GM18520 (cell line): ENCODE results near the gene SMIM41.
"Not testable (repeated sequence)": the region's sequence is repeated elsewhere in the genome, so short reads cannot be mapped to it uniquely, and the experiment has no call there.

ENCODE experiments used
- ATAC-seq: cut with Tn5 transposase; IDR thresholded peaks from one replicate; pipeline ENCODE4 v1.9.1; 2021; ENCODE audit not compliant: unreplicated experiment

The SMIM41 gene

DNA sequence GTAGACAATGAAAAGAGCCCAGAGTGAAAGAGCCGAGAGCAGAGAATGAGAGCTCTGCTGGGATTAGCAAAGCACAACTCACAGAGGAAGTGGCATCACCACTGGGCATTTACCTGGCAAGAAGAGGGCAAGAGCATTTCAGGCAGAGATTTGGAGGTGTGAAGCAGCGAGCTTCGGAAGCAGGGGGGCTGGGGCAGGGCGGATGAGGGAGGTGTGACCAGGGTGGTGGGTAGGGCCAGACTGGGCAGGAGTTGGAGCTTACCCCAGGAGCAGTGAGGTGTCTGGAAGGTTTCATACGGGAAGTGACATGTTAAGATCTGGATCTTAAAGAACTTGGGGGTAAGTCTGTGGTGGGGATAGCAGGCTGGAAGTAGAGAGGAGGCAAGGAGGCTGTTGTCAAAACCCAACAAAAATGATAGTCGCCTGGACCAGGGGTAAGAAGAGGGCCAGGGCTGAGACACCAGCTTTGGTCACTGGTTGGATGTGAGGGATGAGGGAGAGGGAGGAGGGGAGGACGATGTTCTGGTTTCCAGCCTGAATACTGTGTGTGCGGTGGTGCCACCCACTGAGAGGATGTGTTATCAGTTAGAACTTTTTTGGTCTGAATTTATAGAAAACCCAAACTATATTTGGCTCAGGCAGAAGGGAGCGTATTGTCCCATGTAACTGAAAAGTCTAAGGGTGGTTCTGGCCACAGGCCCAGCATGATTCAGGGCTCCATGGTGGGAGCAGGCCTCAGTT, 5.2 kb downstream of the SMIM41 start:
- no peak for ATAC-seq

DNA sequence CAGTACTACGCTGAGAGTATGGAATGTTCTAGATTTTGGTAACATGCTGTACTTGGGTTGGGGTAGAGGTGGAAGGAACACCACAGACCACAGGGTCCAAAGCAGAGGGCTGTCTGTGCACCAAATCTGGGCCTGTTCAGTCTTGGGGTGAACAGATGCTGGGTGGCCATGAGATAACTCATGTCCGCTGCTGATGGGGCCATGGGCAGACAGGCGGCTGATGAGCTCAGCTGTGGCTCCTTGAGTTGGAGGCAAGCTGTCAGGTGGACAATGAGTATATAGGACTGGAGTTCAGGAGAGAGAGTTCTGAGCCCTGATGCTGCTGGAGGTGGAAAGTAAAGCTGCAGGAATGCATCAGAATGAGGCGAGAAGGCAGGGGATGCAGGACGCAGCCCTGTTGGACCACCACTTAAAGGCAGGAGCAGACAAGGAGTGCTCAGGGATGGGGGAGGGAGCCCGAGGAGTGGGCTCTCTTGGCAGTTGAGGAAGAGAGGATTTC, 6.2 kb downstream of the SMIM41 start:
- no peak for ATAC-seq

DNA sequence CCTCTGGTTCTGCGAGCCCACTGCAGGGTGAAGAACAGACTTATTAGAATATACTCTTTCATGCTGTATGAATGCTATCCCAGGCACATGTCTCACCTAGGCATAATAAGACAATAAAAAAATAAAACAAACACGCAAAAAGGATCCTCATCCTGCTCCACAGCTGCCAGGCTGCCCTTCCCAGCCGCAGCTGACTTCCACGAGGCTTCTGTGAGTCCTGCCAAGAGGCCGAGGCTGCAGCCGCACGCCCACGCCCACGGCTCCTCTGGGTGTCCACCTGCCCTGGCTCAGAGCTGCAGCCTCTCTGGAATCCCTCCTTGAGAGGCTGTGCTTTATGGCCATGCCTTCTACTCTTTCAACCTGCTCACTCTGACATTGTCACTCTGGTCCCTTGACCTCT, 6.9 kb downstream of the SMIM41 start:
- no peak for ATAC-seq

DNA sequence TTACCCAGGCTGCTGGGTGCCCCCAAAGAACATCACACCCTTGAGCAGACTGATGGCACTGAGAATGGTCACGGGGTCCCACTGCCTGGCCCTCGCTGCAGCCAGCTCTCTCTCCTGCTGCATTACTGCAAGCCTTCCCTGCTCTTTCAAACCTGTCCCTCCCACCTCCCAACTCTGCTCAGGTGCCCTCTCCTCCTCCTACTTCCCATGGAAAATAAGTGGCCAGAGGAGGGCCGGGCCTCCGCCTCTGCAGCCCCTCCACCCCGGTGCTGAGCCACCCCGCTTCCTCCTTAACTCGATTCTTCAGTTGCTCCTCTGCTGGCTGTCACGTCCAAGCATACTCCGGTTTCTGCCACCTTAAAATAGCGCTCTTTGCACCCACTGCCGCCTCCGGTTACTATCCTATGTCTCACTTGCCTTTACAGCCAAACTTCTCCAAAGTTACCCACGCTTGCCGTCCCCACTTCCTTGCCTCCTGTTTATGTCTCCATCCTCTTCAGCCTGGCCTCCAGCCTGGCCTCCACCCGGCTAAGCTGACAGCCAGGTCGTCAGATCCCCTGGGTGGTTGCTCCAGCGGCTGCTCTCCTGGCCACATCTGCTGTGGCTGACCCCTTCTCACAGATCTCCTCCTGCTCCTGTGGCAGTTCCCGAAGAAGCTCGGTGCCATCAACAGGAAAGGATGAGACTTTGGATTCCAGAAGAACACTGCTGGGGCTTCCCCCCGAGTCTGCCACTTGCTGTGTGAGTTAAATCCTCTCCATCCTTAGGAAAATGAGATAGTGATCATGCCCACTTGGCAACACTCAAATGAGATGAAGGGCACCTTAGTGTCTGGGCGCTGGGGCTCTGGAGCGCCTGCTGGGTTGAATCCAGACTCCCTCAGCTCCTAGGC, 7.7 kb downstream of the SMIM41 start:
- no peak for ATAC-seq

DNA sequence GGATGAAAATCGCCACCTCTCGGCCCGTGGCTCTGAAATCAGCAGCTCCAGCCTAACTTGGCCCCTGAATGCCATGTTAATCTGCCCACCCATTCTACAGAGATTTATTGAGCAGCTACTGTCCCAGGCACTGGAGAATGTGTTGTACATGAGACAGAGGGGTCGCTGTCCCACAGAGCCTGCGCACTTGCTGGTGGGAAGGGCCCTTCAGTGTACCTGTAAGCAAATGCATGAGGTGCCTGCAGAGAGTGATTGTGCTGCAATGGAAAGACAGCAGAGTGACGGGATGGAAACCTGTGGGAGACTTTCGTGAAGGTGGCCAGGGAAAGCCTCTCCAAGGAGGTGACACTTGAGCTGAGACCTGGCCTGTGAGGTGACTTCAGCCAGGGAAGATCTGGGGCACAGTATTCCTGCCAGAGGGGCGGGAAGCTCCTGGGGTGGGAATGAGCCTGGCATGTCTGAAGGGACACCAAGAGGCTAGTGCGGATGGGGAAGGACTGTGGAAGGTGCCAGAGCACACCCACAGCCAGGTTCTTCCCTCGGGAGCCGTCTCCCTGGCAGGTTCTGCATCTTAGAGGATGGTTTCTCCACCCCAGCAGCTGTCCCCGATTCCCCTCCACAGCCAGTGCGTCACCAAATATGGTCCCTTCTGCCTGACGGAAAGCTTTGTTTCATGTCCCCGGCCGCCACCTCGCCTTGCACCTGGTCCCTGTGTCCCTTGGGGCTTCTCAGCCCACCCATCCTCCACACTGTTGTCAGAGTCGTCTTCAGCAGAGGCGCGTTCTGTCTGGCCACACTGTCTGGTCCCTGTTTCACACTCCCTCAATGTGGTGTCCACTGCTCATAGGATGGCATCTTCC, 8.7 kb downstream of the SMIM41 start:
- no peak for ATAC-seq

DNA sequence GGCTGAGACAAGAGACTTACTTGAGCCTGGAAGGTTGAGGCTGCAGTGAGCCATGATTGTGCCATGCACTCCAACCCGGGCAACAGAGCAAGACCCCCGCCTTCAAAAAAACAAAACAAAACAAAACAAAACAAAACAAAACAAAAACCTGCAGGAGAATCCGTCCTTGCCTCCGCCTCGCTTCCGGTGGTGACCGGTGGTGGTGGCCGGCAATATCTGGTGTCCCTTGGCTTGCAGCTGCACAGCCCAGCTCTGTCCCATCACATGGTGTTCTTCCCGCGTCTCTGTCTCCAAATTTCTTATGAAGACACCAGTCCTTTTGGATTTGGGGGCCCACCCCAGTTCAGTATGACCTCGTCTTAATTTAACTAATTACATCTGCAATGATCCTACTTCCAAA, 10.0 kb downstream of the SMIM41 start:
- no peak for ATAC-seq

DNA sequence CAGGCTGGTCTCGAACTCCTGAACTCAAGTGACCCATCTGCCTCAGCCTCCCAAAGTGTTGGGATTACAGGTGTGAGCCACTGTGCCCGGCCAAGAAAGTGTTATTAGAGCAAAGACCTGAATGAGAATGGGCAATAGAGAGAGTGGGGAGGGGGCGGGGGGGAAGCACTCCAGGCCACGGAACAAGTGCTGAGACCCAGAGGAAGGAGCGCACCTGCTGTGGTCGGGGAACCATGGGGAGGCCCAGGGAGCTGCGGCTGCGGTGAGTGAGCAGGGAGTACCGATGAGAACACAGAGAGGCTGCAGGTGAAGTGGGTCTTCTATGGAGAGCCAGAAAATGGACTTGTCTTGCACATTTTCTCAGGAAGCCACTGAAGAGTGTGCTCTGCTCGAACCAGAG, 10.8 kb downstream of the SMIM41 start:
- ATAC-seq = no peak

DNA sequence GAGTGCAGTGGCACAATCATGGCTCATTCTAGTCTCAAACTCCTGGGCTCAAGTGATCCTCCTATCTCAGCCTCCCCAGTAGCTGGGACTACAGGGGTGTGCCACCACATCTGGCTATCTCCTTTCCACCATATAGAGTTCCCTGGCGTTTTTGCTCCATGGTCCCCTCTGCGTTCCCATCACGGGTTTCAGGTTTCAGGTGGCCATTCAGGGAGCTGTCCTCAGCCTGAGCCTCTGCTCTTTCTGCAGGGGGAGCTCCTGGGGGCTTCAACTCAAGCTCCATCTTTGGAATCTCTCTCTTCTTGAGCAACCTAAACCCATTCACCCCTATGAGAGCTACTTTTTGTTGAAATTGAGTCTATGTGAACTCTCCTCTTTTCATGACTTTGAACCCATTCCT, 11.6 kb downstream of the SMIM41 start:
- ATAC-seq = no peak

DNA sequence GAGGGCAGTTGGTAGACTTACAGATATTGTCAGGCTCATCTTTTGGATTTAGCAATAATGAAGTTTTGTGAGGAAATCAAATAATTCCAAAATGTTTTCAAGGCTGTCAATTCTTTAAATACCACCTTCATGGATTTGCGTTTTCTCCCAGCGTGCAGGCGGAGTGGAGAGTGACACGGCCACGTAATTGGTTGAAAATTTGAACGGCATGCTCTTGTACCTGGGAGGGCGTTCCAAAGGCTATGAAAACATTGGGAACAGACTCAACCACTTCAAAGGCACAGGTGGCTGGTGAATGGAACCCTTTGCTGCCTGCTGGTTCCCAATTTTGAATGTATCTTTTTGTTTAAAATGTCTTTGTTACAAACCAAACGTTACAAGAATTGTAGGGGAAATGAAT, 12.4 kb downstream of the SMIM41 start:
- no peak for ATAC-seq

DNA sequence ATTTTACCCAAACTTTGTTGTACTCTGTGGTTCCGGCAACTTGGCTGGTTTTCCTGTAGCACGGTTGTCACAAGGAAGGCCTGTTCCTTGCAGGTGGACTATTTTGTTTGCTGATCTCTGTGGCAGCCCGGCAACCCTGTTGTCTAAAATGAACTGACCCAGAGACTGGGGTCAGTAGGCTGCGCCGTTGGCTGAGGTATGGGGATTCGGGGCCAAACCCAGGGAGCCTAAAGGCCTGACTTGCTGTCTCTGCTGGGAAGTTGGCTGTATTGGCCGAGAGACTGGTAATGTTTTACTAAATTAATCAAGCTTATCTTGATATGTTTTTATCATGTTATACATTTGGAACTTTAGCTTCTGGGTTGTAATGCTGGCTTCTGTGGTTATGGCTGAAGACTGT, 13.8 kb downstream of the SMIM41 start:
- ATAC-seq = no peak

DNA sequence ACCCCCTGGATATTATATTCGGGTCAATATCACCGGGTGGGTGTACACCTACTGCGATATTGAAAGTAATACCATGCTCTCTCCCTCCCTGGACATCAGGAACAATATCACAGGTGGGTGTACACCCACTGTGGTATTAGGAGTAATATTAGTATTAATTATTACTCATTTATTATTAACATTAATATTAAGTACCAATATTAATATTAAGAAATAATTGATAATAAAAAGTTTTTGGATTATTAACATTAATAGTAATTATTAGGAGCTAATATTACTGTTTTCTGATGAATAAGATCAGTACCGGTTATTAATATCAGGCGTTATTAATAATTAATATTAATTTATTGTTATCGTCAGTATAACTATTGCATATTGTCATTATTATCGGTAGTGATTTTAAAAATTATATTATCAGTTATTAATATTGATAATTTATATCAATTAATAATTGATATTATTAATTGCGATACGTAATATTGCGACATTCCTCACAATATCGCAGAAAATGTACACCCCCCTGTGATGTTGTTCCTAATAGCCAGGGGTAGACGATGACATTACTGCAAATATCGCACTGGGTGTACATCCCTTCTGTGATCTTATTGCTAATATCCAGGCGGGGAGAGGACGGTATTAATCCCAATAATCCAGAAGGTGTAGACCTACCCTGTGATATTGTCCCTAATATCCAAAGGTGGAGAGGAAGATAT, 17.0 kb downstream of the SMIM41 start:
- no peak for ATAC-seq

DNA sequence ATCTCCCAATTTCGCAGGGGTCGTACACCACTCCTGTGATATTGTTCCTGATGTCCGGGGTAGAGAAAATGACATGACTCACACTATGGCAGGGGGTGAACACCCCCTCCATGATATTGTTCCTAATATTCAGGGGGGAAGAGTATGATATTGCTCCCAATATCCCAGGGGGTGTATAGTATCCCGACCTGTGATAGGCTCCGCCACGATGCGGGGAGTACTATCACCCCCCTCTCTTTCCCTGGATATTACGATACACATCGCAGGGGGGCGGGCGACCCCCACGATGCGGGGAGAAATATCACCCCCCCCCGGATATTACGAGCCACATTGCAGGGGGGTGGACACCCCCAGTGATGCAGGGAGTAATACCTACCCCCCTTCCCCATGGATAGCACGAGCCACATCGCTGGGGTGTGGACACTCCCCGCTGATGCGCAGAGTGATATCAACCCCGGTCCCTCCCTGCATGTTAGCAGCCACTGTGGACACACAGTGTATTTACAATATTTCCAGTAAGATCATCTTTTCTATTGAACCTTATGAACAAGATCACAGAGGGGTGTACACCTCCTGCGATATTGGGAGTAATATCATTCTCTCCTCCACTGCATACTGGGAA, 17.7 kb downstream of the SMIM41 start:
- no peak for ATAC-seq

DNA sequence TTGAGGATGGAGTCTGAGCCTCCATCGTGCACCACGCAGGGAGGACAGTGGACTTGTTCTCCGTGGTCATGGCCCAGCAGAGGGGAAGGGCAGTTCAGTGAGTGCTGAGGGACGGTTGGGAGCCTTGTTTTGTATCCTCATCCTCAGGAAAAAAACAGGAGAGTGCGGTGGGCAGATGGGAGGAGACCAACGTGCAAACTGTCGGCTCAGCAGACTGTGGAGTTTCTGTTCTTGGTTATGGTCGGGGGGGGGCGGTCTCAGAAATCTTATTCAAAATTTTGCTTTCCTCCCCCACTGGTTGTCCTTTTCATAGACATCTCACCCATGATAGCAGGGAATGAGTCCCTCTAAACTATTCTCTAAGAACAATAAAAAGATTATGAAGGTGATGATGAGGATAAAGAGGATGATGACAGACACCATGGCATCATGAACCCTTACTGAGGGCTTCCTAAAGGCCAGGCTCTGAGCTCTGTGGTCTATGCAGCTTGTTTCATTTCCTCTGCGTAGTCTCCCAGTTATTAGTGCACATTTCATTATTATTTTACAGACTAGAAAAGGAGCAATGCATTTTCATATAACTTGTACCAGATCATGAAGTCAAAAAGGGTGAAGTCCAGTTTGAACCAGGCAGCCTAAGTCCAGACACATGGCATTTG, 25.1 kb downstream of the SMIM41 start:
- ATAC-seq = not testable (repeated sequence)

DNA sequence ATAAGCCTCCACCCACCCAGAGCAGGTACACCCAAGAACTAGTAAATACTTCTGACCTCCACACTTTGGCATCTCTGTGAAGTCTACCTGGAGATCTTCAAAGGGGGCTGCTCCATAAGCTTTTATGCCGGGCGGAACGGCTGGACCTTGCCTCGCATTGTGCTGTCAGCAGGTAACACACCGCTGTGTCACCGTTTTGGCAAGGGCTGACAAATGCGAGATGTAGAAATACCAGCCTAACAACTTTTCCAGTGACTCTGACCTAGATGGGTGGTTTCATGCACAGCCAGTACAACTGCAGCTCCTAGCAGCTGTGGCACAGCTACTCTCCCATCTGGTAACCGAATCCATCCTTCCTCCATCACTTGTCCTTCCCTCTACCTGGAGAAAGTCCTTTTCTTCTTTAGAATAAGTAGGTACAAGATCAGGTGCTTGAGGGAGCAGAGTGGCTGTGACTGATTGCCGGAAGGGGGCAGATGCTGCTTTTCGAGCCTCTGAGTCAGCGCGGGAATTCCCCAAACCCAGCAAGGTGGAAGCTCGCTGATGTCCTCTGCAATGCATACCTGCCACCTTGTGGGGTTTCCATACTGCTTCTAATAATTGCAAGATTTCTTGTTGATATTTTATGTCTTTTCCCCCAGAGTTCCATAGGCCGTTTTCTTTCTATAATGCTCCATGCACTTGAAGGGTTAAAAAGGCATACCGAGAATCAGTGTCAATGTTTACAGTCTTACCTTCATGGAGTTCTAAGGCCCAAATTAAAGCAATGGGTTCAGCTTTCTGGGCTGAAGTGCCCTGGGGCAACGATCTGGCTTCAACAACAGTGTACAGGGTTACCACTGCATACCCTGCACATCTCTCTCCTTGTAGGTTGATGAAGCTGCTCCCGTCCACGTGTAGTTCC, 37.0 kb downstream of the SMIM41 start:
- not testable (repeated sequence) for ATAC-seq

DNA sequence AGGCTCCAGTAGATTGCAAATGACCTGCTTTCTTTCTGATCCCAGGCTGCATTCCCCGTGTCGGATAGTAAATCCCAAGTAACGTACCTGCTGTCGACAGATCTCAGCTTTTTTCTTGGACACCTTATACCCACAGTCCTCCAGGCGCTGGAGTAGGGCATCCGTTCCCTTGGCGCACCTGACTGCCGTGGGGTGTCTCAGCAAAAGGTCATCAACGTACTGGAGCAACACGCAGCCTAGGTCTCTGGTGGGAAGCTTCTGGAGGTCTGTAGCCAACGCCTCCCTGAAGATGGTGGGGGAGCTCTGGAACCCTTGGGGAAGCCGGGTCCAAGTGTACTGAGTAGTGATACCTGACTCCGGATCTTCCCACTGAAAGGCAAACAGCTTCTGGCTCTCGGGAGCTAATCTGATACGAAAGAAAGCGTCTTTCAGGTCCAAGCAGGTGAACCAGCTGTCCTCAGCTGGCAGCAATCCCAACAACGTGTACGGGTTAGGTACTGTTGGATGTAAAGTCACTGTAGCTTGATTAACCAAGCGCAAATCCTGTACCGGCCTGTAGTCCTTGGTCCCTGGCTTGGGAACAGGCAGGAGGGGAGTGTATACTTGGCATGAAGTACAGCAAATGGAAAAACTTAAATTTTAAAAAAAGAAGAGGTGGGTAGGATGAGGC, 38.4 kb downstream of the SMIM41 start:
- ATAC-seq = not testable (repeated sequence)

DNA sequence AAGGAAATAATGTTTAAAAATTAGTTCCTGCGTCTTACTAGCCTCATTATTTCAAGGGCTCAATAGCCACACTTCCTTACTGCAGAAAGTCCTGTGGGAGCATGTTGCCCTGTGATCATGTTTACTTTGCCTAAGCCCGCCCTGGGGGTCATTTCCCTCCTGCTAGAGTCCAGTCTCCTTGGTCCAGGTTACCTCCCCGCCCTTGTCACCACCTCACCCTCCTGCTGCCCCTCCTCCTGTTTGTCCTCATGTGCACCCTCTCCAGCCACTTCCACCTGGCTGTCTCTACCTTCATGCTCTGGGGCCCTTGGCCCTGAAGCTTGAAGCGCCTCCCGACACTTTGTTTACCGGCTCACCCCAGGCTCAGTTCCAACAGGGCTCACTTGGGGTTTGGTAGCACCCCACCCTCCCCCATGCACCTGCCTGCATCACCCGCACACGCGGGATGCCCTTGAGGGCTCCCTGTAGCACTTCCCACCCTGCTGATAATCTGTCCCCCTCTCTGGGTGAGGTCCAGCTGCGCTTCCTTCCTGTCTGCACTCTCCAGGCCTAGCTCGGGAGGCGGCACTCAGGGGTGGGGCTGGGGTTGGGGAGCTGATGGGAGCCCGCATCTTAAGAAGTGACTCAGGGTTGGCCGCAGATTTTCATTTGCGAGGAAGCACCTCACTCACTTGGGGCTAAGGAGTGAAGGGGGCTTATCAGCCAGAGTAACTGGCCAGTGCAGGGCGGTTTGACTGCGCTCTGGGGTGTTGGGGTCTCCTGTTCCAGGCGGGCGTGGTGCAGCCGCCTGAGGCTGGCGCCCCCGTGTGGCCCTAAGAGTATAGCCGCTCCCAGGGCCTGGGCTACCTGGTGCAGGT, 40.1 kb downstream of the SMIM41 start:
- ATAC-seq = no peak
